HG03442 (cell line): ENCODE results near the gene LRRC31.
A peak's percentile ranks its signal among the peaks of the same experiment; 100 is the strongest.

Experiments
- ATAC-seq: cut with Tn5 transposase; IDR thresholded peaks from one replicate; pipeline ENCODE4 v1.9.1; 2021; ENCODE audit warnings: mild to moderate bottlenecking, moderate library complexity; ENCODE audit not compliant: unreplicated experiment

LRRC31 gene

GRCh38 chr3:169813757-169814517 lies 55.8 kb downstream of the LRRC31 start:
- ATAC-seq = peak; percentile 89

- ATAC-seq = no peak
These were observed 56.5 kb downstream of the LRRC31 start for GRCh38 chr3:169813278-169813677.

- peak; percentile 63 for ATAC-seq
These were observed 57.2 kb downstream of the LRRC31 start, which contains the start of the genes LRRC34 and LRRIQ4 for GRCh38 chr3:169812332-169813235. TSS of gene LRRC34 (minus strand) at chr3:169812904. CDS start at chr3:169812548, 356 bp downstream. TSS of gene LRRIQ4 (plus strand) at chr3:169812870. CDS start at chr3:169821922, 9,052 bp downstream.

- ATAC-seq = peak; percentile 2
These were observed 58.0 kb downstream of the LRRC31 start for GRCh38 chr3:169811631-169812331.

- no peak for ATAC-seq
These were observed 60.4 kb downstream of the LRRC31 start for GRCh38 chr3:169809230-169809795.

- no peak for ATAC-seq
These were observed 65.1 kb downstream of the LRRC31 start for GRCh38 chr3:169804681-169805080.

GRCh38 chr3:169792359-169792758 lies 77.4 kb downstream of the LRRC31 start:
- ATAC-seq = no peak

GRCh38 chr3:169790687-169791429 lies 78.9 kb downstream of the LRRC31 start:
- no peak for ATAC-seq

- ATAC-seq = no peak
These were observed 79.5 kb downstream of the LRRC31 start for GRCh38 chr3:169790219-169790618.
